ENCODE measurements around the gene SLC2A5. TPM values are rescaled to one million over a fixed set of nuclear protein-coding genes. Genes with fewer than 3 reads are reported as not detected.

Gene SLC2A5
- total RNA-seq, 6 donors from 2014 or later, result 0.30 to 11.5 (median 1.2) TPM

GRCh38 chr1:8986814-8987190 lies 82.6 kb downstream of the SLC2A5 start:
- no peaks in the 10 kb centered on the region for H3K27me3 ChIP-seq
- H3K27ac ChIP-seq, result peak overlapping the region in 1 of 4 donors; percentile 47
- ATAC-seq (ENCODE audit: low FRiP score in 2 of 2), result peak in 1 of 2 donors; percentile 9
- no peak overlapping the region for H3K4me3 ChIP-seq
- no peak for DNase-seq
- TF ChIP-seq EP300 (IDR thresholded peaks at IDR 0.05) (no peak), POLR2AphosphoS5 (IDR thresholded peaks at IDR 0.05) (no peak), POLR2A (IDR thresholded peaks at IDR 0.05) (no peak), CTCF (IDR thresholded peaks at IDR 0.05) (no peak)
- H3K36me3 ChIP-seq, result no peaks in the 10 kb centered on the region
- WGBS, 2 donors, result 81 to 85% methylated on average over 10 of the region's 10 CpGs
- no peaks in the 10 kb centered on the region for H3K9me3 ChIP-seq
- peaks cover 7 to 26% (median 12%) of the 10 kb centered on the region in 4 donors for H3K4me1 ChIP-seq

- H3K9me3 ChIP-seq, result no peaks in the 10 kb centered on the region
- no peaks in the 10 kb centered on the region for H3K27me3 ChIP-seq
- peak in 1 of 2 donors; percentile 81 for DNase-seq
- ATAC-seq (ENCODE audit: low FRiP score in 2 of 2), result peak; percentile 51 to 61
- H3K4me3 ChIP-seq, result no peak overlapping the region
- peaks cover 7 to 26% (median 12%) of the 10 kb centered on the region in 4 donors for H3K4me1 ChIP-seq
- TF ChIP-seq CTCF (IDR thresholded peaks at IDR 0.05), result no peak
- TF ChIP-seq POLR2AphosphoS5 (IDR thresholded peaks at IDR 0.05), result peak; percentile 17 to 46
- TF ChIP-seq EP300 (IDR thresholded peaks at IDR 0.05), result no peak
- H3K36me3 ChIP-seq, result no peaks in the 10 kb centered on the region
- 54 to 69% methylated on average over 13 to 14 of the region's 14 CpGs for WGBS, 2 donors
- H3K27ac ChIP-seq, result peak overlapping the region in 2 of 4 donors; percentile 10 to 47
Measured at GRCh38 chr1:8985915-8986813, 83.3 kb downstream of the SLC2A5 start.

Small RNA genes lying within 50 kb of the gene (small RNA-seq; reads per million reads assigned to genes)
- gene RF00424, result 0 reads per million in 4 donors

Other genes starting within 250 kb of the SLC2A5 start
- 1,000 to 10,000 TPM in 1 of 6 donors, 100 to 1,000 TPM in 5; 259 to 1,187 (median 717) TPM for gene ENO1, start 190.9 kb downstream of the SLC2A5 start, total RNA-seq
- gene CA6, start 123.8 kb downstream of the SLC2A5 start, total RNA-seq, result not detected
- gene SLC2A7, start 43.2 kb downstream of the SLC2A5 start, total RNA-seq, result not detected
- 10 to 100 TPM; 12.0 to 26.5 (median 16.7) TPM for gene GPR157, start 59.5 kb upstream of the SLC2A5 start, total RNA-seq
- 10 to 100 TPM; 36.7 to 57.0 (median 44.5) TPM for gene H6PD, start 165.1 kb upstream of the SLC2A5 start, total RNA-seq
- gene SPSB1, start 223.3 kb upstream of the SLC2A5 start, total RNA-seq, result 10 to 100 TPM; 21.0 to 49.1 (median 30.3) TPM